ENCODE measurements around the gene ZNF8. TPM values are rescaled to one million over a fixed set of nuclear protein-coding genes. Genes with fewer than 3 reads are reported as not detected.

Gene ZNF8
- total RNA-seq, result 1 to 10 TPM; 4.9 to 8.6 (median 6.5) TPM
- polyA plus RNA-seq, result 1 to 10 TPM in 1 of 3 donors, under 1 TPM in 2; 0.60 to 2.0 (median 0.92) TPM

GRCh38 chr19:58278541-58279041, at the start of gene ZNF8:
Gene ZNF8 (plus strand): TSS chr19:58278955. CDS start chr19:58279082, 127 bp downstream.
- Histone ChIP-seq H3K4me1 (peaks cover 0 to 23% (median 19%) of the 10 kb centered on the region in 4 donors), H3K9me3 (peaks cover 0 to 16% (median 12%) of the 10 kb centered on the region in 4 donors), H3K36me3 (peaks cover 0 to 21% (median 9%) of the 10 kb centered on the region in 4 donors), H3K27ac (peak within 1 kb of the TSS; percentile 88 to 94 (median 90)), H3K4me3 (peak within 1 kb of the TSS; percentile 76 to 89 (median 86)), H3K27me3 (no peaks in the 10 kb centered on the region)
- peak; percentile 98 for DNase-seq
- WGBS, 2 donors, result 0% methylated on average over 42 of the region's 42 CpGs
- intact Hi-C loops (cut with DNase I), result loop anchor here (2.0 to 5.0 kb wide), 3 partner anchors 26 to 96 kb away; partner anchors contain the start of genes ERVK3-1, ZNF274 and ZSCAN22
- TF ChIP-seq CTCF (IDR thresholded peaks at IDR 0.05), result no peak
- TF ChIP-seq POLR2A (IDR thresholded peaks at IDR 0.05), result peak; percentile 45 to 69
- TF ChIP-seq POLR2AphosphoS5 (IDR thresholded peaks at IDR 0.05), result peak; percentile 71 to 95 (median 88)
- peak in 1 of 4 donors; percentile 23 for TF ChIP-seq EP300 (IDR thresholded peaks at IDR 0.05)

GRCh38 chr19:58229255-58229639, 49.5 kb upstream of the ZNF8 start:
- peaks cover 4 to 23% (median 15%) of the 10 kb centered on the region in 4 donors for H3K9me3 ChIP-seq
- peaks cover 0 to 16% (median 13%) of the 10 kb centered on the region in 4 donors for H3K4me1 ChIP-seq
- peak overlapping the region; percentile 68 to 89 (median 68) for H3K4me3 ChIP-seq
- intact Hi-C loops (cut with DNase I), result no loop called here
- WGBS, 2 donors, result 28 to 30% methylated on average over 13 of the region's 13 CpGs
- H3K27me3 ChIP-seq, result no peaks in the 10 kb centered on the region
- H3K36me3 ChIP-seq, result peaks cover 21 to 45% (median 39%) of the 10 kb centered on the region in 4 donors
- TF ChIP-seq EP300 (IDR thresholded peaks at IDR 0.05) (no peak), POLR2AphosphoS5 (IDR thresholded peaks at IDR 0.05) (no peak), CTCF (IDR thresholded peaks at IDR 0.05) (no peak), POLR2A (IDR thresholded peaks at IDR 0.05) (no peak)
- H3K27ac ChIP-seq, result peak overlapping the region; percentile 74 to 82 (median 75)
- no peak for DNase-seq

- Histone ChIP-seq H3K36me3 (peaks cover 32 to 97% (median 70%) of the 10 kb centered on the region in 4 donors), H3K9me3 (peaks cover 24 to 67% (median 58%) of the 10 kb centered on the region in 4 donors), H3K27me3 (no peaks in the 10 kb centered on the region), H3K27ac (no peak overlapping the region), H3K4me3 (no peak overlapping the region), H3K4me1 (no peaks in the 10 kb centered on the region)
- TF ChIP-seq POLR2AphosphoS5 (IDR thresholded peaks at IDR 0.05) (no peak), POLR2A (IDR thresholded peaks at IDR 0.05) (no peak), EP300 (IDR thresholded peaks at IDR 0.05) (no peak), CTCF (IDR thresholded peaks at IDR 0.05) (no peak)
- no peak for DNase-seq
- 96 to 98% methylated on average over 10 of the region's 10 CpGs for WGBS, 2 donors
- intact Hi-C loops (cut with DNase I), result no loop called here
Measured at GRCh38 chr19:58237324-58237723, 41.4 kb upstream of the ZNF8 start.

GRCh38 chr19:58243351-58243750, 35.4 kb upstream of the ZNF8 start:
- Histone ChIP-seq H3K27me3 (no peaks in the 10 kb centered on the region), H3K4me1 (no peaks in the 10 kb centered on the region), H3K27ac (no peak overlapping the region), H3K4me3 (no peak overlapping the region), H3K9me3 (peaks cover 74 to 90% (median 87%) of the 10 kb centered on the region in 4 donors), H3K36me3 (peaks cover 70 to 99% (median 79%) of the 10 kb centered on the region in 4 donors)
- no peak for DNase-seq
- 98% methylated on average over 6 of the region's 6 CpGs for WGBS, 2 donors
- TF ChIP-seq POLR2A (IDR thresholded peaks at IDR 0.05) (no peak), POLR2AphosphoS5 (IDR thresholded peaks at IDR 0.05) (no peak), EP300 (IDR thresholded peaks at IDR 0.05) (no peak), CTCF (IDR thresholded peaks at IDR 0.05) (no peak)
- intact Hi-C loops (cut with DNase I), result no loop called here

All from sigmoid colon (tissue), 7 donors.